Measurements from ENCODE around the gene PTGIS.
"Not testable (repeated sequence)": the region's sequence is repeated elsewhere in the genome, so short reads cannot be mapped to it uniquely, and the experiment has no call there.

PTGIS gene

GRCh38 chr20:49570161-49570827 lies 2.4 kb upstream of the PTGIS start:
- H3K4me2 ChIP-seq (ENCODE audit: low read length) = no peak overlapping the region
- H3K9me3 ChIP-seq (ENCODE audit: control insufficient read depth, low read length) = no peaks in the 10 kb centered on the region
- H3K27ac ChIP-seq = no peak overlapping the region
- H3K79me2 ChIP-seq = no peaks in the 10 kb centered on the region
- H3K27me3 ChIP-seq (ENCODE audit: control insufficient read depth, insufficient read depth, low read length) = no peaks in the 10 kb centered on the region
- H2AFZ ChIP-seq = no peak overlapping the region
- H3K4me1 ChIP-seq = peaks cover 2% of the 10 kb centered on the region
- no peaks in the 10 kb centered on the region for H3K36me3 ChIP-seq (ENCODE audit: control insufficient read depth, insufficient read depth, low read length)
- no peak overlapping the region for H3K9ac ChIP-seq
- H3K4me3 ChIP-seq (ENCODE audit: low read depth, low read length) = no peak overlapping the region
- TF ChIP-seq, protein P1, sequence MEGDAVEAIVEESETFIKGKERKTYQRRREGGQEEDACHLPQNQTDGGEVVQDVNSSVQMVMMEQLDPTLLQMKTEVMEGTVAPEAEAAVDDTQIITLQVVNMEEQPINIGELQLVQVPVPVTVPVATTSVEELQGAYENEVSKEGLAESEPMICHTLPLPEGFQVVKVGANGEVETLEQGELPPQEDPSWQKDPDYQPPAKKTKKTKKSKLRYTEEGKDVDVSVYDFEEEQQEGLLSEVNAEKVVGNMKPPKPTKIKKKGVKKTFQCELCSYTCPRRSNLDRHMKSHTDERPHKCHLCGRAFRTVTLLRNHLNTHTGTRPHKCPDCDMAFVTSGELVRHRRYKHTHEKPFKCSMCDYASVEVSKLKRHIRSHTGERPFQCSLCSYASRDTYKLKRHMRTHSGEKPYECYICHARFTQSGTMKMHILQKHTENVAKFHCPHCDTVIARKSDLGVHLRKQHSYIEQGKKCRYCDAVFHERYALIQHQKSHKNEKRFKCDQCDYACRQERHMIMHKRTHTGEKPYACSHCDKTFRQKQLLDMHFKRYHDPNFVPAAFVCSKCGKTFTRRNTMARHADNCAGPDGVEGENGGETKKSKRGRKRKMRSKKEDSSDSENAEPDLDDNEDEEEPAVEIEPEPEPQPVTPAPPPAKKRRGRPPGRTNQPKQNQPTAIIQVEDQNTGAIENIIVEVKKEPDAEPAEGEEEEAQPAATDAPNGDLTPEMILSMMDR (IDR thresholded peaks at IDR 0.05) = no peak

DNA sequence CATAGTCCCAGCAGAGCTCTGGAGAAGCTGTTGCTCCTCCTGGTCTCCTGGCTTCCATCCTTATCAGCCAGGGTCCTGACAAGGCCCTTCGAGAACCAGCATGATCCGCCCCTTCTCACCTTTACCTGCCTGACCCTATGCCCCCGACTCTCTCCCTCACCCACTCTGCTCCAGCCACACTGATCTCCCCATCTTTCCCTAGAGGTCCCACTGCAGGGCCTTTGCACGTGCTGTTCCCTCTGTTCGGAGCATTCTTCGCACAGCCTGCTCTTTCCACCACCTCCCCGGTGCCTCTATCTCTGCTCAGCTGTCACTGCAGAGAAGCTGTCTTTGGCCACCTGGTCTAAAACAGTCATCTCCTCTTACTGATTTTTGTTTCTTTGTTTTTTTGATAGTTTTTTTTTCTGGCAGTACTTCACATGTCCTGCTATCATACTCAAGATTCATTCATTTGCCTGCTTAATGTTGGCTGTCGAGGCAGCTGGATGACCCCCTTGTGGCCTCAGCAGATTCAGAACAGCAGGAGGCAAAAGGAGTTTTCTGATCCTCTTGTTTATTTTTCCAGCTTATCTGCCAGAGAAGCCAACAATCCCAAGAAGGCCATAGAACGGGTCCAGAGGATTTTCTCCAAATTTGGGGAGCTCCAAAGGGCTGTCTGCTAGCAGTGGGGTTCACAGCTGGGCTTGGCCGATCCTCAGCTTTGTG lies 1.6 kb upstream of the PTGIS start:
- Histone ChIP-seq H3K27ac (no peak overlapping the region), H3K4me2 (ENCODE audit: low read length) (no peak overlapping the region), H3K4me3 (ENCODE audit: low read depth, low read length) (no peak overlapping the region), H2AFZ (no peak overlapping the region), H3K9ac (no peak overlapping the region), H3K36me3 (ENCODE audit: control insufficient read depth, insufficient read depth, low read length) (no peaks in the 10 kb centered on the region), H3K27me3 (ENCODE audit: control insufficient read depth, insufficient read depth, low read length) (no peaks in the 10 kb centered on the region), H3K4me1 (peaks cover 2% of the 10 kb centered on the region), H3K79me2 (no peaks in the 10 kb centered on the region), H3K9me3 (ENCODE audit: control insufficient read depth, low read length) (no peaks in the 10 kb centered on the region)
- TF ChIP-seq, protein P1 (IDR thresholded peaks at IDR 0.05) = no peak

DNA sequence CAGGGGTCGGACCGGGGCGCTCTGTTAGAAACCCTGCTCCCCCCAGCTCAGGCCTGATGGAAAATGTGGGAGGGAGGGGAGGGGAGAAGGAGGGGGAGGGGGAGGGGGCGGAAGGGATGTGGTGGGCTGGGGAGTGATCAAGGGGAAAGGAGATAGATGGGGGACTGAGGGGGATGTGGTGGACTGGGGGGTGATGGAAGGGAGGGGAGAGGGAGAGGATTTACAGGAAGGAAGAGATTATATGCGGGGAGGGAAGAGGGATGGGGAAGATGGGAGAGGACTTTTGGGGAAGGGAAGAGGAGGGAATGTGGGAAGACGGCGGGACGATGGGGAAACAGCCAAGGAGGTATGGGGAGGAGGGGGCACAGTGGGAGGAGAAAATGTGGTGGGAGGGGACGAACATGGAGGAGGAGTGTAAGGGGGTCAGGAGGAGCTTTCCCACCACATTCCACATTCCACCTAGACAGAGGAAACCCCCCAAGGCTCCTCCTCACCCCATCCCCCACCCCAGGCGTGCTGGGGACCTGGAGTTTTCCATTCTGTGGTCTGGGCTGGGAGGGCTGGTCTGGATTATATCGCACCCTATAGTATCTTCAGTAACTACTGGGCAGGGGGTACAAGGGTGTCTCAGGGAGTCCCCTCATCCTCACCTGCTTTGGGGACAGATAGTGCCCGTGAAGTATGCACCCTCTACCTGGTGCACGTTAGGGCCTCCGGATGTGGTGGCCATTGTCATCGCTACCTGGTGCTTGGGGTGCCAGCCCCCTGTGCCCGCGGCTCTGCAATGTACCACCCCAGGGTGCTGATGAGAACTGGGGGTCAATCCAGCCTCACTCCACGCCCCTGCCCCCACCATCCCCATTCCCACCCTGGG lies 578 bp upstream of the PTGIS start:
- Histone ChIP-seq H3K27ac (no peak overlapping the region), H3K4me3 (ENCODE audit: low read depth, low read length) (no peak overlapping the region), H3K4me2 (ENCODE audit: low read length) (no peak overlapping the region), H3K9me3 (ENCODE audit: control insufficient read depth, low read length) (no peaks in the 10 kb centered on the region), H3K36me3 (ENCODE audit: control insufficient read depth, insufficient read depth, low read length) (no peaks in the 10 kb centered on the region), H3K79me2 (no peaks in the 10 kb centered on the region), H3K9ac (no peak overlapping the region), H3K27me3 (ENCODE audit: control insufficient read depth, insufficient read depth, low read length) (no peaks in the 10 kb centered on the region), H3K4me1 (peaks cover 2% of the 10 kb centered on the region), H2AFZ (no peak overlapping the region)
- TF ChIP-seq, protein P1 (IDR thresholded peaks at IDR 0.05) = no peak

DNA sequence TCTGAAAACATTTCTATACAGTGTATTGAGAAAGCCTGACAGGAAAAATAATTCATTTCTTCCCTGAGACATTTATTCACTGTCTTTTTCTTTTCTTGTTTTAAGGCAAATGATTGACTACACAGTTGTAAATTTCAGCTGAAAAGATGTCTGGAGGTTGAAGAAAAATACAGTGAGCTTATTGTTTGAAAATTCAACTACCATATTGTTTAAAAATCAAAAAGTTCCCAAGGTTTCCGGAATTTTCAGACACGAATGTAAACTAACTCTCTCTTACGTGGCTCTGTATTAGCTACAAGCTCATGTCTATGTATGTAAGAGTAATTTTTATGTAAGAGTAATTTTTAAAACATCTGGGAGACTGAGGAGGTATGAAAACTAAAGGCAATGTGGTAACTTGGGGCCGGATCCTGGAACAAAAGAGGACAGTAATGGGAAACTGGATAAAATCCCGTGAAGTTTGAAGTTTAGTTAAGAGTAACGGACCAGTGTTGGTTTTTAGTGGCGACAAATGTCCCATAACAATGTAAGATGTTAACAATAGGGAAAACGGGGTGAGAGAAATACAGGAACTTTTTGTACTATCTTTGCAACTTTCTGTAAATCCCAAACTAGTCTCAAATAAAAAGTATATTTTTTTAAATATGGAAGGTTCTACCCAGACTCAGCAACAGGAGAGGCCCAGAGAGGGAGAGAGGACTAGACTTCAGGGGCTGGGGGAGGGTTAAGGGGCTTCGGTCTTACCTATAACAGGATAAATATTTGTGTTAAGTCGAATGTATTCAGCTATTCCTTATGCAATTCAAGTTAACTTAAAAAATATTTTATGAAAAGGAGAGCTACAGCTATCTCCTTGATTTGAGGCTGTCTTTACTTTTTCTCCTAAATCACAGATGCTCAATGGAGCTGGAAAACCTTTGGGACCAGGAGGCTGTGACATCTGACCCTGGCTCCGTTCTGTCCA lies 1.3 kb downstream of the PTGIS start:
- Histone ChIP-seq H3K27ac (no peak overlapping the region), H3K9ac (no peak overlapping the region)

GRCh38 chr20:49564991-49565390 lies 2.9 kb downstream of the PTGIS start:
- not testable (repeated sequence) for H3K4me1 ChIP-seq; H3K27me3 ChIP-seq (ENCODE audit: control insufficient read depth, insufficient read depth, low read length); H3K36me3 ChIP-seq (ENCODE audit: control insufficient read depth, insufficient read depth, low read length); H2AFZ ChIP-seq; H3K4me3 ChIP-seq (ENCODE audit: low read depth, low read length); H3K9me3 ChIP-seq (ENCODE audit: control insufficient read depth, low read length); H3K27ac ChIP-seq; H3K4me2 ChIP-seq (ENCODE audit: low read length); H3K79me2 ChIP-seq; H3K9ac ChIP-seq

More for the DNA sequence above, 1.3 kb downstream of the PTGIS start:
- Histone ChIP-seq H3K4me2 (ENCODE audit: low read length) (no peak overlapping the region), H3K79me2 (no peaks in the 10 kb centered on the region), H3K4me3 (ENCODE audit: low read depth, low read length) (no peak overlapping the region), H3K9me3 (ENCODE audit: control insufficient read depth, low read length) (no peaks in the 10 kb centered on the region), H2AFZ (no peak overlapping the region), H3K27me3 (ENCODE audit: control insufficient read depth, insufficient read depth, low read length) (no peaks in the 10 kb centered on the region), H3K36me3 (ENCODE audit: control insufficient read depth, insufficient read depth, low read length) (no peaks in the 10 kb centered on the region), H3K4me1 (peaks cover 2% of the 10 kb centered on the region)
- TF ChIP-seq, protein P1 (IDR thresholded peaks at IDR 0.05) = no peak

All from parathyroid adenoma (tissue), 2 donors.